Upper lobe of left lung (tissue), 6 donors: ENCODE data around the gene BBIP1. TPM values are rescaled to one million over a fixed set of nuclear protein-coding genes. Genes with fewer than 3 reads are reported as not detected.

Experiments
- ATAC-seq, 2 donors: fragments of 200-7000 bp; cut with Tn5 transposase; one replicate each; pipeline ENCODE4 v1.9.1; 2022; ENCODE audit warnings: mild to moderate bottlenecking in 2 of 2, moderate library complexity in 2 of 2; ENCODE audit not compliant: low FRiP score in 2 of 2
- DNase-seq, 2 donors: peaks; one replicate each; pipeline ENCODE4 v3.0.0-alpha.2; 2019 to 2020
- H3K27ac ChIP-seq, 4 donors: fragments of 200-600 bp; sonication (generic); one replicate each; pipeline ENCODE4 v1.5.1; 2016 to 2019
- H3K27me3 ChIP-seq, 4 donors: fragments of 200-600 bp; sonication (generic); one replicate each; pipeline ENCODE4 v1.5.1; 2017 to 2019
- H3K36me3 ChIP-seq, 4 donors: fragments of 200-600 bp; sonication (generic); one replicate each; pipeline ENCODE4 v1.5.1; 2016 to 2019
- H3K4me1 ChIP-seq, 4 donors: fragments of 200-600 bp; sonication (generic); one replicate each; pipeline ENCODE4 v1.5.1; 2018 to 2019
- H3K4me3 ChIP-seq, 4 donors: fragments of 200-600 bp; sonication (generic); one replicate each; pipeline ENCODE4 v1.5.1; 2017 to 2019; ENCODE audit warnings: mild to moderate bottlenecking in 2 of 4, moderate library complexity in 1 of 4
- H3K9me3 ChIP-seq, 4 donors: fragments of 200-600 bp; sonication (generic); one replicate each; pipeline ENCODE4 v1.5.1; 2018 to 2019
- CTCF ChIP-seq, 6 experiments: fragments of 450-650 bp in 4 of 6; fragments of 200-600 bp in 2 of 6; sonication (generic) in 2 of 6; IDR thresholded peaks; one replicate each; pipeline ENCODE4 v1.5.1; 2016 to 2019; ENCODE audit warnings: antibody characterized with exemption in 6 of 6
- EP300 ChIP-seq, 4 donors: sonication (generic); formaldehyde crosslinking; IDR thresholded peaks; one replicate each; pipeline ENCODE4 v1.5.1; 2017; ENCODE audit warnings: antibody characterized with exemption in 4 of 4, control low read depth in 2 of 4
- POLR2A ChIP-seq, 4 donors: fragments of 450-650 bp; IDR thresholded peaks; one replicate each; pipeline ENCODE4 v1.5.1; 2016 to 2017; ENCODE audit warnings: antibody characterized with exemption in 4 of 4, mild to moderate bottlenecking in 2 of 4
- POLR2AphosphoS5 ChIP-seq, 2 donors: sonication (generic); formaldehyde crosslinking; IDR thresholded peaks; one replicate each; pipeline ENCODE4 v1.5.1; 2017; ENCODE audit warnings: antibody characterized with exemption in 2 of 2
- WGBS, 2 donors: methylation state at CpG; one replicate each; pipeline ENCODE4 v1.1.5; 2017 to 2018; 5-methylcytosine and 5-hydroxymethylcytosine counted together
- total RNA-seq, 6 donors: library from RNA; depleted of rRNA in 4 of 6; stranded (reverse); fragments of >200 nt in 4 of 6; gene quantifications; one replicate each; pipeline versions ENCODE4 v1.1.0 to v1.2.1, GENCODE V29; 2016 to 2021
- donor health status: DM: no; HTN: no; CAD: no; lungs with moderate emphysema.
- donor health status: DM: no; HTN: yes; CAD: no; lungs with severe emphysema.

BBIP1 gene
- total RNA-seq, 6 donors from 2014 or later = 3.4 to 27.4 (median 19.4) TPM

- no peak overlapping the region for H3K4me3 ChIP-seq
- no peaks in the 10 kb centered on the region for H3K9me3 ChIP-seq
- no peak for TF ChIP-seq EP300 (IDR thresholded peaks at IDR 0.05)
- TF ChIP-seq CTCF (IDR thresholded peaks at IDR 0.05) = no peak
- ATAC-seq = no peak
- no peaks in the 10 kb centered on the region for H3K27me3 ChIP-seq
- H3K27ac ChIP-seq = peak overlapping the region in 1 of 4 donors; percentile 58
- 44 to 52% methylated on average over 1 of the region's 1 CpG for WGBS, 2 donors
- H3K4me1 ChIP-seq = peaks cover 5 to 29% (median 18%) of the 10 kb centered on the region in 4 donors
- H3K36me3 ChIP-seq = no peaks in the 10 kb centered on the region
- no peak for DNase-seq
These were observed 12.9 kb upstream of the BBIP1 start for GRCh38 chr10:110931769-110932381.

DNA sequence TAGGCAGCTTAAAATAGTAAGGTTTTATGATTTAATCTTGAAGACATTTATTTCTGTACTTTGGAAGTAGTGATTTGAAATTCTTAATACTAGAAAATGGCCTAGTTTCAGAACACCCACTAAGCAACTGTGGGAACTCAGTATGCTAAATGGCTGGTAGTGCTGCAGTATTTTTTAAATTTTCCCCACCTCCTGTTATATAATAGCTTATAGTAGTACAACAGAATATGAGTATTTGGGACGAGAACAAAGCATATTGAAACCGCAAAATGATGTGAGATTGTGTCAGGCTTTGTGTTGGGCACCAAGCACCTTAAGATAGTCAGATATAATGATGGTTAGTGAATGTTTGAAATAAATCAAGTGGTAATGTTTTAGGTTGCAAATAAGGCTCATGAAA is 8.5 kb upstream of the BBIP1 start:
- ATAC-seq = no peak
- Histone ChIP-seq H3K4me1 (peaks cover 8 to 36% (median 19%) of the 10 kb centered on the region in 4 donors), H3K9me3 (no peaks in the 10 kb centered on the region)

GRCh38 chr10:110923856-110924493 is 5.0 kb upstream of the BBIP1 start:
- H3K27me3 ChIP-seq = no peaks in the 10 kb centered on the region

More for the DNA sequence above, 8.5 kb upstream of the BBIP1 start:
- TF ChIP-seq POLR2AphosphoS5 (IDR thresholded peaks at IDR 0.05) = no peak
- TF ChIP-seq POLR2A (IDR thresholded peaks at IDR 0.05) = no peak
- no peak for TF ChIP-seq EP300 (IDR thresholded peaks at IDR 0.05)
- TF ChIP-seq CTCF (IDR thresholded peaks at IDR 0.05) = no peak
- DNase-seq = no peak
- WGBS, 2 donors = 93 to 97% methylated on average over 2 of the region's 2 CpGs
- Histone ChIP-seq H3K27ac (no peak overlapping the region), H3K4me3 (no peak overlapping the region), H3K27me3 (no peaks in the 10 kb centered on the region), H3K36me3 (no peaks in the 10 kb centered on the region)

DNA sequence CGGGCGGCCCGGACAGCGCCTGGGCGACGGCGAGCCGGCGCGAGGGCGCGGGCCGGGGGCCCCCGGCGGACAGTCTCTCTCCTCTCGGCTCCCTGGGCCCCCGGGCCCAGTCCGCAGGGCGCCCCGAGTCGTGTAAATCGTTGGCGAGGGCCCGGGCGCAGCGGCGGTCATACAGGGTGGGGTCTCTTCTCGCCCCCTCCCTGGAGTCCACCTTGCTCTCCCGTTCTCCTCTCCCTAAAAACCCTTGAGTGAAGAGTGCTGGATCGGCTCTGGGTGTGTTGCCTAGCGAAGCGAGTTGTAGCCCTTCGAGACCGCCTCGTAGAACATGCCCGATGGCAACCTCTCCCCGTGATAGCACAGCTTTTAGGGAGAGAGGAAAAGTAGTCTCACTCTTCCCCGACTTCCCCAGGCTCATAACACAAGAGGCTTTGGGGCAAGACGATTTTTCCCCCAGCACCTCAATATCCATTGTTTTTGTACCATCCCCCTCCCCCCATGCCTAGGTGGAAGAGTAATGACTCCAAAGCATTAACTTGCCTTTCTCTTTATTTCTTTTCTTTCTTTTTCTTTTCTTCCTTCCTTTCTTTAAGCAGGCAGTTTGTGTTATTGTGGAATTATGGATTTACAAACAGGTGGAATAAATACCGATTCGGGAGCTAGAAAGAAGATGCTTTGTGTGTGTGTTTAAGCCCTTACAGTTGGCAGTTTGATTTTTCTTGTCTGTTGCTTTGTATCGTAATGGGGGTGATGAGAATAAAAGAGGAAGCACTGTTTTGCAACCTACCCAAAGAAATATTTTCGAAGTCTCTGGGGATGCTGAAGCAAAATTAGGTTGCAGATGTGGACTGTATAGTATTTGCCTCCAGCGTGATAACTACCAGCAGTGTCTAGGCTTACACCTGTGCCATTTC is 1.2 kb upstream of the BBIP1 start:
- Histone ChIP-seq H3K27me3 (no peaks in the 10 kb centered on the region), H3K9me3 (no peaks in the 10 kb centered on the region), H3K4me3 (peak overlapping the region; percentile 69 to 96 (median 82)), H3K36me3 (no peaks in the 10 kb centered on the region), H3K27ac (peak overlapping the region; percentile 95 to 99 (median 98)), H3K4me1 (peaks cover 18 to 35% (median 27%) of the 10 kb centered on the region in 4 donors)
- DNase-seq (peak in 1 of 2 donors; percentile 52), ATAC-seq (no peak)
- TF ChIP-seq EP300 (IDR thresholded peaks at IDR 0.05) = no peak
- WGBS, 2 donors = 0 to 1% methylated on average over 8 to 28 of the region's 44 CpGs

More at GRCh38 chr10:110923856-110924493, 5.0 kb upstream of the BBIP1 start:
- Histone ChIP-seq H3K4me1 (peaks cover 11 to 40% (median 22%) of the 10 kb centered on the region in 4 donors), H3K27ac (no peak overlapping the region), H3K4me3 (no peak overlapping the region), H3K36me3 (no peaks in the 10 kb centered on the region), H3K9me3 (no peaks in the 10 kb centered on the region)
- 33 to 49% methylated on average over 2 of the region's 2 CpGs for WGBS, 2 donors
- TF ChIP-seq EP300 (IDR thresholded peaks at IDR 0.05) (no peak), POLR2A (IDR thresholded peaks at IDR 0.05) (no peak), CTCF (IDR thresholded peaks at IDR 0.05) (no peak), POLR2AphosphoS5 (IDR thresholded peaks at IDR 0.05) (no peak)
- DNase-seq (no peak), ATAC-seq (no peak)

DNA sequence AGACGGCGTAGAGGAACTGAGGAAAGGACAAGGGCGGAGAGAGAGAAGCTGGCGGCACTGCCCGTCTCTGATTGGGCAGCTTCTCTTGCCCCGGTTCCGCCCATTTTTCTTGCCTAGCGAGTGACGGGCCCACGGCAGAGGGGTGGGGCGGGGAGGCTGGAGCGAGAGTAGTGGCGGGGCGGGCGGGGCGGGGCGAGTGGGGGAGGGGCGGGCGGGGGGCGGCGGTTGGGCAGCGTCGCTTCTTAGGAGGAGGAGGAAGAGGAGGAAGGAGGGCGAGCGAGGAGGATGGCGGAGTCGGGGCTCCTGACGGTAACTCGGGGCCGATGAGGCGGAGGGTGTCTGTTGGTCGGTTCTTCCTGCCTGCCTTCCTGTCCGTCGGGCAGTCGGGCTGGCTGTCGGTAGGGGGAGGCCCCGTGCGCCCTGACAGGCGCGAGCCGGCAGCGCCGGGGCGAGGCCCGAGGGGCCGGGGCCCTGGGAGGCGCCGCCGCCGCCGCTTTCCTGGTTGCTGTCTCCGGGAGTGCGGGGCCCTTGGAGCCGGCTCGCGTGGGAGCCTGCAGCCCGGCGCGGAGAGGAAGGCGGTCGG is 460 bp upstream of the BBIP1 start, which contains the start of gene SHOC2:
TSS of gene SHOC2 (plus strand) at position 256 of the 583 bp plus-strand sequence. CDS start 44,755 bp downstream, outside the sequence.
- Histone ChIP-seq H3K4me3 (peak within 1 kb of the TSS; percentile 69 to 96 (median 82)), H3K27ac (peak within 1 kb of the TSS; percentile 98 to 99 (median 99)), H3K4me1 (peaks cover 18 to 35% (median 26%) of the 10 kb centered on the region in 4 donors), H3K36me3 (no peaks in the 10 kb centered on the region), H3K9me3 (no peaks in the 10 kb centered on the region), H3K27me3 (no peaks in the 10 kb centered on the region)
- peak; percentile 49 to 63 for ATAC-seq
- 0% methylated on average over 12 to 16 of the region's 61 CpGs for WGBS, 2 donors
- DNase-seq = peak; percentile 96 to 100
- TF ChIP-seq EP300 (IDR thresholded peaks at IDR 0.05) = peak in 1 of 4 donors; percentile 10
- peak in 2 of 6 experiments; percentile 15 to 42 for TF ChIP-seq CTCF (IDR thresholded peaks at IDR 0.05)
- peak; percentile 36 to 90 for TF ChIP-seq POLR2AphosphoS5 (IDR thresholded peaks at IDR 0.05)
- TF ChIP-seq POLR2A (IDR thresholded peaks at IDR 0.05) = peak in 3 of 4 donors; percentile 69 to 87 (median 86)
